K562 (cell line): Measurements from ENCODE around the gene HSD3B2. TPM values are rescaled to one million over a fixed set of nuclear protein-coding genes. Genes with fewer than 3 reads are reported as not detected.

Source experiments
- ATAC-seq: fragments of 200-7000 bp; cut with Tn5 transposase; 3 replicates; pipeline ENCODE4 v1.9.1; 2020; ENCODE audit warnings: moderate library complexity
- BruUV-seq: library from RNA; stranded (reverse); fragments of 400-500 nt; replicated peaks from 2 replicates; lab custom pipeline; 2021; lab: Mats Ljungman, UMichigan
- CTCF ChIA-PET: fragments of 300-600 bp; formaldehyde crosslinking; extraction: SDS; loops from one replicate; lab custom pipeline; 2021; ENCODE audit warnings: low intra/inter-chr PET ratio; lab: Yijun Ruan, JAX
- POLR2A ChIA-PET: fragments of 300-600, 350-650 bp; sonication (Branson Sonifier 250); formaldehyde crosslinking; extraction: SDS; loops from one replicate; lab custom pipeline; 2021; ENCODE audit warnings: antibody characterized with exemption, inconsistent platforms; lab: Yijun Ruan, JAX
- DNase-seq, 4 experiments: peaks; one replicate each; pipeline versions ENCODE4 v3.0.0 to v3.0.0-alpha.2; 2011 to 2018; ENCODE audit warnings: low spot score in 3 of 4, mixed read lengths in 3 of 4; ENCODE audit errors: extremely low read depth in 1 of 4
- FAIRE-seq: peaks from 2 replicates; lab custom pipeline; 2011; peaks lifted over from hg19 to GRCh38; lab: Jason Lieb, UNC
- H2AFZ ChIP-seq: 2 replicates; pipeline ENCODE4 v1.6.0; 2011; ENCODE audit warnings: low read depth, low read length, control low read depth, inconsistent platforms
- H3K27ac ChIP-seq: fragments of 200-600 bp; 3 replicates; pipeline ENCODE4 v1.8.0; 2011; ENCODE audit warnings: low read depth, mild to moderate bottlenecking, control low read depth, inconsistent platforms, low read length, moderate library complexity, mixed read lengths; ENCODE audit errors: extremely low read depth
- H3K27me3 ChIP-seq, 2 experiments: fragments of 300-600 bp in 1 of 2; 2 replicates in 1 of 2; 3 replicates in 1 of 2; pipeline versions ENCODE4 v1.6.0 to v1.8.0; 2011; ENCODE audit warnings: inconsistent platforms in 2 of 2, low read length in 2 of 2, mild to moderate bottlenecking in 1 of 2, mixed read lengths in 1 of 2, moderate library complexity in 1 of 2; ENCODE audit not compliant: control insufficient read depth in 2 of 2, insufficient read depth in 2 of 2
- H3K36me3 ChIP-seq: fragments of 300-600 bp; 3 replicates; pipeline ENCODE4 v1.8.0; 2011; ENCODE audit warnings: mild to moderate bottlenecking, low read length, inconsistent platforms; ENCODE audit not compliant: control insufficient read depth, insufficient read depth
- H3K4me1 ChIP-seq, 2 experiments: fragments of 200-600 bp in 1 of 2; replicated peaks in 1 of 2; 2 replicates in 1 of 2; 3 replicates in 1 of 2; pipeline versions ENCODE4 v1.5.1 to v1.8.0; 2011; ENCODE audit warnings: inconsistent platforms in 2 of 2, low read length in 2 of 2, mild to moderate bottlenecking in 1 of 2, mixed read lengths in 1 of 2, moderate library complexity in 1 of 2; ENCODE audit not compliant: control insufficient read depth in 2 of 2, insufficient read depth in 2 of 2
- H3K4me2 ChIP-seq: 2 replicates; pipeline ENCODE4 v1.6.1; 2011; ENCODE audit warnings: low read length, control low read depth, inconsistent platforms, mixed read lengths; ENCODE audit not compliant: insufficient read depth
- H3K4me3 ChIP-seq: fragments of 200-600 bp; sonication (generic), shearing (Covaris generic); 2 replicates; pipeline ENCODE4 v1.5.1; 2016; ENCODE audit warnings: control low read depth, inconsistent platforms
- H3K79me2 ChIP-seq: fragments of 200-600 bp; 3 replicates; pipeline ENCODE4 v1.8.0; 2011; ENCODE audit warnings: low read length, inconsistent platforms; ENCODE audit not compliant: control insufficient read depth, insufficient read depth
- H3K9ac ChIP-seq, 2 experiments: 2 replicates each; pipeline versions ENCODE4 v1.6.0 to v1.6.1; 2011; ENCODE audit warnings: low read depth in 2 of 2, low read length in 2 of 2, control low read depth in 1 of 2, inconsistent platforms in 1 of 2, mild to moderate bottlenecking in 1 of 2, mixed read lengths in 1 of 2; ENCODE audit not compliant: insufficient read depth in 1 of 2
- H3K9me1 ChIP-seq: one replicate; pipeline ENCODE4 v1.6.0; 2011; ENCODE audit warnings: inconsistent platforms, mild to moderate bottlenecking, low read length, moderate library complexity; ENCODE audit not compliant: control insufficient read depth, insufficient read depth
- H3K9me3 ChIP-seq: replicated peaks from 2 replicates; pipeline ENCODE4 v1.5.1; 2011; ENCODE audit warnings: low read depth, low read length, inconsistent platforms; ENCODE audit not compliant: control insufficient read depth, insufficient read depth
- H4K20me1 ChIP-seq: replicated peaks from 2 replicates; pipeline ENCODE4 v1.6.1; 2011; ENCODE audit warnings: low read length, inconsistent platforms, mixed read lengths; ENCODE audit not compliant: control insufficient read depth, insufficient read depth
- ARHGAP35 ChIP-seq: fragments of 450-650 bp; IDR thresholded peaks from 2 replicates; pipeline ENCODE4 v1.6.1; 2018; ENCODE audit not compliant: partially characterized antibody
- CREB3 ChIP-seq: fragments of 450-650 bp; conservative IDR thresholded peaks from 2 replicates; pipeline ENCODE4 v1.6.1; 2016; ENCODE audit warnings: missing genetic modification characterization, low read depth, mild to moderate bottlenecking, missing compliant biosample characterization, moderate library complexity
- CUX1 ChIP-seq: fragments of 200-800 bp; sonication (Bioruptor generic); IDR thresholded peaks from 2 replicates; pipeline ENCODE4 v1.6.1; 2016; ENCODE audit warnings: missing genetic modification characterization, missing compliant biosample characterization
- MBD1 ChIP-seq: fragments of 250-450 bp; sonication (Bioruptor Pico); IDR thresholded peaks from 2 replicates; pipeline ENCODE4 v1.8.0; 2022; ENCODE audit warnings: inconsistent platforms
- MLX ChIP-seq, 2 experiments: fragments of 450-650 bp in 1 of 2; sonication (generic) in 1 of 2; formaldehyde crosslinking; conservative IDR thresholded peaks; 2 replicates each; pipeline versions ENCODE4 v1.4.0 to v1.8.1; 2020 to 2022; ENCODE audit warnings: mild to moderate bottlenecking in 1 of 2, missing genetic modification reagents in 1 of 2
- ZNF586 ChIP-seq: fragments of 450-650 bp; formaldehyde crosslinking; conservative IDR thresholded peaks from 2 replicates; pipeline ENCODE4 v1.4.0; 2020; ENCODE audit warnings: mild to moderate bottlenecking, moderate library complexity
- WGBS: fragments of 100-300 bp; shearing (Covaris generic); methylation state at CpG from one replicate; pipeline ENCODE4 v1.1.6; 2016; ENCODE audit warnings: low coverage, mixed read lengths; ENCODE audit not compliant: insufficient coverage; ENCODE audit errors: missing lambda C conversion rate; 5-methylcytosine and 5-hydroxymethylcytosine counted together
- in situ Hi-C: fragments of 300-500 bp; cut with MboI; formaldehyde crosslinking; loops from 4 replicates; pipeline ENCODE4 v1.15.0; 2018; ENCODE audit warnings: inconsistent platforms, mixed read lengths
- intact Hi-C: fragments of 100-400 bp; cut with micrococcal nuclease; formaldehyde crosslinking; loops from 2 replicates; pipeline ENCODE4 v1.14.2; 2022
- polyA plus RNA-seq, 8 experiments: library from polyadenylated mRNA; depleted of rRNA in 4 of 8; stranded (reverse) in 5 of 8; unstranded in 3 of 8; fragments of >200 nt; fragmentation: Nextera tagmentation in 2 of 8; fragmentation: Illumina TruSeq in 1 of 8; extraction: Ambion mirVana in 2 of 8; extraction: Trizol in 1 of 8; gene quantifications; 2 replicates each; pipeline versions ENCODE4 v1.2.1 to v1.2.3, GENCODE V29; 2011 to 2014; ENCODE audit warnings: inconsistent platforms in 1 of 8, missing spikeins in 1 of 8
- total RNA-seq, 7 experiments: library from RNA; depleted of rRNA in 6 of 7; stranded (reverse); fragments of >200 nt in 6 of 7; fragmentation: Illumina TruSeq in 2 of 7; extraction: Trizol in 2 of 7; gene quantifications; 2 replicates each; pipeline versions ENCODE4 v1.2.1 to v1.2.3, GENCODE V29; 2011 to 2021; ENCODE audit warnings: low replicate concordance in 1 of 7

HSD3B2 gene
- total and polyA plus RNA-seq, 9 of the 15 experiments (the other 6 are each of a cell fraction or from before 2014, with no cell fraction given): 1.1 TPM; not detected in 8

- CTCF ChIA-PET: no interaction called here
- DNase-seq (no peak), FAIRE-seq (no peak), ATAC-seq (no peak)
- H3K4me3 ChIP-seq: no peak overlapping the region
- H3K9me1 ChIP-seq: no peaks in the 10 kb centered on the region
- no peaks in the 10 kb centered on the region for H3K79me2 ChIP-seq
- in situ Hi-C loops (no loop called here), intact Hi-C loops (no loop called here)
- no peak overlapping the region for H2AFZ ChIP-seq
- no TSS peak for BruUV-seq
- H3K27me3 ChIP-seq: no peaks in the 10 kb centered on the region; a peak in 1 of 5 replicates
- H3K9me3 ChIP-seq: no peaks in the 10 kb centered on the region
- WGBS: 0% methylated on average over 2 of the region's 2 CpGs
- POLR2A ChIA-PET: no interaction called here
- no peak overlapping the region for H3K9ac ChIP-seq
- TF ChIP-seq MBD1 (no peak), ZNF586 (CRISPR knock-in tag) (no peak)
- H3K36me3 ChIP-seq: no peaks in the 10 kb centered on the region
- H4K20me1 ChIP-seq: no peaks in the 10 kb centered on the region
- H3K4me1 ChIP-seq: no peaks in the 10 kb centered on the region
- no peak overlapping the region for H3K4me2 ChIP-seq
- no peak overlapping the region for H3K27ac ChIP-seq
Observed at GRCh38 chr1:119462964-119463363, 48.0 kb downstream of the HSD3B2 start.

GRCh38 chr1:119463569-119463968 lies 48.6 kb downstream of the HSD3B2 start:
- no peak overlapping the region for H3K4me3 ChIP-seq
- 0% methylated on average over 2 of the region's 2 CpGs for WGBS
- CTCF ChIA-PET: no interaction called here
- H3K9me3 ChIP-seq: no peaks in the 10 kb centered on the region
- intact Hi-C loops (no loop called here), in situ Hi-C loops (no loop called here)
- BruUV-seq: no TSS peak
- no peaks in the 10 kb centered on the region for H4K20me1 ChIP-seq
- H3K4me1 ChIP-seq: no peaks in the 10 kb centered on the region
- H3K9me1 ChIP-seq: no peaks in the 10 kb centered on the region
- H2AFZ ChIP-seq: no peak overlapping the region
- no peak for DNase-seq
- FAIRE-seq: no peak
- no peaks in the 10 kb centered on the region for H3K36me3 ChIP-seq
- no peaks in the 10 kb centered on the region; a peak in 1 of 5 replicates for H3K27me3 ChIP-seq
- H3K79me2 ChIP-seq: no peaks in the 10 kb centered on the region
- no peak overlapping the region for H3K4me2 ChIP-seq
- POLR2A ChIA-PET: no interaction called here
- ATAC-seq: no peak
- no peak overlapping the region for H3K9ac ChIP-seq
- no peak overlapping the region for H3K27ac ChIP-seq
- TF ChIP-seq CREB3 (tag) (no peak), CUX1 (CRISPR knock-in tag) (no peak), ARHGAP35 (no peak), MLX (CRISPR knock-in tag; conservative IDR thresholded peaks at IDR 0.05) (no peak)
